ENCODE measurements around the gene PDE4B. TPM values are rescaled to one million over a fixed set of nuclear protein-coding genes. Genes with fewer than 3 reads are reported as not detected.

The PDE4B gene
- total and polyA plus RNA-seq, 10 of the 15 experiments (the other 5 are each of a cell fraction or from before 2014, with no cell fraction given) = 3.0 to 13.2 (median 5.7) TPM

DNA sequence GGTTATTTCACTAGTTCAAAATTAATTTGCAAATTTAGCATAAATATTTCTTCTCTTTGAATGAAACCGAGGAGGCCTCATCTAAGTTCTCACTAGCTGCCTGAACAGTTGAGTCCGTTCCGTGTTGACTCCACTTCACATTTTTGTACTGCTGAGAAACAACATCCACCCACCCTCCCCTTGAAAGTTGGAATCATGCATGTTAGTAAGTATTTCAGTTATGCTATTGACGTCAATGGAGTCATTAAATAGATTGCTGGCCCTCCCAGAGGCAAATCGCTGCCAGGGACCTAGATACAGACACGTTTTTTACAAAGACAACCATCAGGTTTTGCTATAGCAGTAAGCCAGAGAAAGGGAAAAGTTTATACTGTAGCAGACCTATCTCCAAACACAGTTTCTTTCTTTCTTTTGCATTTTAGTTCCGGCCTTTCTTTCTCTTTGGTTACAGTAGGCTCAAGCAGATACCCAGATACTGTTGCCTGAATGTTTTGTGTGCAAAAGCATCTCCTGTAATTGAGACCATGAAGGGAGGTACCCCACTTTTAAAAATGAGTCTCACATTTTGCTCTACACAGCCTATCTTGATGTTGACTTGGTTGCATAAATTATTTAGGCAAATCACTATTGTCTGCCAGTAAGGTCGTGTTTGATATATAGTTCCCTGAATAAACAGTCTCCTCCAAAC is 478.7 kb downstream of the PDE4B start (continued):
- TF ChIP-seq, protein P1, sequence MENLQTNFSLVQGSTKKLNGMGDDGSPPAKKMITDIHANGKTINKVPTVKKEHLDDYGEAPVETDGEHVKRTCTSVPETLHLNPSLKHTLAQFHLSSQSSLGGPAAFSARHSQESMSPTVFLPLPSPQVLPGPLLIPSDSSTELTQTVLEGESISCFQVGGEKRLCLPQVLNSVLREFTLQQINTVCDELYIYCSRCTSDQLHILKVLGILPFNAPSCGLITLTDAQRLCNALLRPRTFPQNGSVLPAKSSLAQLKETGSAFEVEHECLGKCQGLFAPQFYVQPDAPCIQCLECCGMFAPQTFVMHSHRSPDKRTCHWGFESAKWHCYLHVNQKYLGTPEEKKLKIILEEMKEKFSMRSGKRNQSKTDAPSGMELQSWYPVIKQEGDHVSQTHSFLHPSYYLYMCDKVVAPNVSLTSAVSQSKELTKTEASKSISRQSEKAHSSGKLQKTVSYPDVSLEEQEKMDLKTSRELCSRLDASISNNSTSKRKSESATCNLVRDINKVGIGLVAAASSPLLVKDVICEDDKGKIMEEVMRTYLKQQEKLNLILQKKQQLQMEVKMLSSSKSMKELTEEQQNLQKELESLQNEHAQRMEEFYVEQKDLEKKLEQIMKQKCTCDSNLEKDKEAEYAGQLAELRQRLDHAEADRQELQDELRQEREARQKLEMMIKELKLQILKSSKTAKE (IDR thresholded peaks at IDR 0.05; ENCODE audit: low read depth, poor library complexity, severe bottlenecking) = no peak
- TF ChIP-seq NR2F1 (conservative IDR thresholded peaks at IDR 0.05) = no peak
- no peak for TF ChIP-seq FOXK2 (IDR thresholded peaks at IDR 0.05)
- no peak for TF ChIP-seq HDAC6 (IDR thresholded peaks at IDR 0.05; ENCODE audit: unreplicated experiment)
- TF ChIP-seq, protein P2, sequence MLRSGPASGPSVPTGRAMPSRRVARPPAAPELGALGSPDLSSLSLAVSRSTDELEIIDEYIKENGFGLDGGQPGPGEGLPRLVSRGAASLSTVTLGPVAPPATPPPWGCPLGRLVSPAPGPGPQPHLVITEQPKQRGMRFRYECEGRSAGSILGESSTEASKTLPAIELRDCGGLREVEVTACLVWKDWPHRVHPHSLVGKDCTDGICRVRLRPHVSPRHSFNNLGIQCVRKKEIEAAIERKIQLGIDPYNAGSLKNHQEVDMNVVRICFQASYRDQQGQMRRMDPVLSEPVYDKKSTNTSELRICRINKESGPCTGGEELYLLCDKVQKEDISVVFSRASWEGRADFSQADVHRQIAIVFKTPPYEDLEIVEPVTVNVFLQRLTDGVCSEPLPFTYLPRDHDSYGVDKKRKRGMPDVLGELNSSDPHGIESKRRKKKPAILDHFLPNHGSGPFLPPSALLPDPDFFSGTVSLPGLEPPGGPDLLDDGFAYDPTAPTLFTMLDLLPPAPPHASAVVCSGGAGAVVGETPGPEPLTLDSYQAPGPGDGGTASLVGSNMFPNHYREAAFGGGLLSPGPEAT (IDR thresholded peaks at IDR 0.05; ENCODE audit: low read depth) = peak; percentile 45; the same call in 1 of the 2 replicates
- no peak for TF ChIP-seq ZNF274 (IDR thresholded peaks at IDR 0.05; ENCODE audit: insufficient read depth, insufficient read length)
- no peak for TF ChIP-seq NFYB (IDR thresholded peaks at IDR 0.05; ENCODE audit: insufficient read depth, low read depth, low read length)
- TF ChIP-seq TARDBP (IDR thresholded peaks at IDR 0.05; ENCODE audit: borderline replicate concordance) = no peak
- TF ChIP-seq, protein P3, sequence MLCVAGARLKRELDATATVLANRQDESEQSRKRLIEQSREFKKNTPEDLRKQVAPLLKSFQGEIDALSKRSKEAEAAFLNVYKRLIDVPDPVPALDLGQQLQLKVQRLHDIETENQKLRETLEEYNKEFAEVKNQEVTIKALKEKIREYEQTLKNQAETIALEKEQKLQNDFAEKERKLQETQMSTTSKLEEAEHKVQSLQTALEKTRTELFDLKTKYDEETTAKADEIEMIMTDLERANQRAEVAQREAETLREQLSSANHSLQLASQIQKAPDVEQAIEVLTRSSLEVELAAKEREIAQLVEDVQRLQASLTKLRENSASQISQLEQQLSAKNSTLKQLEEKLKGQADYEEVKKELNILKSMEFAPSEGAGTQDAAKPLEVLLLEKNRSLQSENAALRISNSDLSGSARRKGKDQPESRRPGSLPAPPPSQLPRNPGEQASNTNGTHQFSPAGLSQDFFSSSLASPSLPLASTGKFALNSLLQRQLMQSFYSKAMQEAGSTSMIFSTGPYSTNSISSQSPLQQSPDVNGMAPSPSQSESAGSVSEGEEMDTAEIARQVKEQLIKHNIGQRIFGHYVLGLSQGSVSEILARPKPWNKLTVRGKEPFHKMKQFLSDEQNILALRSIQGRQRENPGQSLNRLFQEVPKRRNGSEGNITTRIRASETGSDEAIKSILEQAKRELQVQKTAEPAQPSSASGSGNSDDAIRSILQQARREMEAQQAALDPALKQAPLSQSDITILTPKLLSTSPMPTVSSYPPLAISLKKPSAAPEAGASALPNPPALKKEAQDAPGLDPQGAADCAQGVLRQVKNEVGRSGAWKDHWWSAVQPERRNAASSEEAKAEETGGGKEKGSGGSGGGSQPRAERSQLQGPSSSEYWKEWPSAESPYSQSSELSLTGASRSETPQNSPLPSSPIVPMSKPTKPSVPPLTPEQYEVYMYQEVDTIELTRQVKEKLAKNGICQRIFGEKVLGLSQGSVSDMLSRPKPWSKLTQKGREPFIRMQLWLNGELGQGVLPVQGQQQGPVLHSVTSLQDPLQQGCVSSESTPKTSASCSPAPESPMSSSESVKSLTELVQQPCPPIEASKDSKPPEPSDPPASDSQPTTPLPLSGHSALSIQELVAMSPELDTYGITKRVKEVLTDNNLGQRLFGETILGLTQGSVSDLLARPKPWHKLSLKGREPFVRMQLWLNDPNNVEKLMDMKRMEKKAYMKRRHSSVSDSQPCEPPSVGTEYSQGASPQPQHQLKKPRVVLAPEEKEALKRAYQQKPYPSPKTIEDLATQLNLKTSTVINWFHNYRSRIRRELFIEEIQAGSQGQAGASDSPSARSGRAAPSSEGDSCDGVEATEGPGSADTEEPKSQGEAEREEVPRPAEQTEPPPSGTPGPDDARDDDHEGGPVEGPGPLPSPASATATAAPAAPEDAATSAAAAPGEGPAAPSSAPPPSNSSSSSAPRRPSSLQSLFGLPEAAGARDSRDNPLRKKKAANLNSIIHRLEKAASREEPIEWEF (IDR thresholded peaks at IDR 0.05; ENCODE audit: insufficient replicate concordance, low read depth, low read length) = no peak
- no peak for TF ChIP-seq SMAD1 (IDR thresholded peaks at IDR 0.05; ENCODE audit: low read depth, partially characterized antibody)
- TF ChIP-seq HCFC1 (IDR thresholded peaks at IDR 0.05; ENCODE audit: low read length) = no peak
- TF ChIP-seq ZZZ3 (IDR thresholded peaks at IDR 0.05; ENCODE audit: control insufficient read depth, insufficient read length, low read depth) = no peak
- TF ChIP-seq MYC (IDR thresholded peaks at IDR 0.05; ENCODE audit: insufficient read depth, insufficient read length, insufficient replicate concordance, low read length, severe bottlenecking) = no peak
- TF ChIP-seq, protein P4, sequence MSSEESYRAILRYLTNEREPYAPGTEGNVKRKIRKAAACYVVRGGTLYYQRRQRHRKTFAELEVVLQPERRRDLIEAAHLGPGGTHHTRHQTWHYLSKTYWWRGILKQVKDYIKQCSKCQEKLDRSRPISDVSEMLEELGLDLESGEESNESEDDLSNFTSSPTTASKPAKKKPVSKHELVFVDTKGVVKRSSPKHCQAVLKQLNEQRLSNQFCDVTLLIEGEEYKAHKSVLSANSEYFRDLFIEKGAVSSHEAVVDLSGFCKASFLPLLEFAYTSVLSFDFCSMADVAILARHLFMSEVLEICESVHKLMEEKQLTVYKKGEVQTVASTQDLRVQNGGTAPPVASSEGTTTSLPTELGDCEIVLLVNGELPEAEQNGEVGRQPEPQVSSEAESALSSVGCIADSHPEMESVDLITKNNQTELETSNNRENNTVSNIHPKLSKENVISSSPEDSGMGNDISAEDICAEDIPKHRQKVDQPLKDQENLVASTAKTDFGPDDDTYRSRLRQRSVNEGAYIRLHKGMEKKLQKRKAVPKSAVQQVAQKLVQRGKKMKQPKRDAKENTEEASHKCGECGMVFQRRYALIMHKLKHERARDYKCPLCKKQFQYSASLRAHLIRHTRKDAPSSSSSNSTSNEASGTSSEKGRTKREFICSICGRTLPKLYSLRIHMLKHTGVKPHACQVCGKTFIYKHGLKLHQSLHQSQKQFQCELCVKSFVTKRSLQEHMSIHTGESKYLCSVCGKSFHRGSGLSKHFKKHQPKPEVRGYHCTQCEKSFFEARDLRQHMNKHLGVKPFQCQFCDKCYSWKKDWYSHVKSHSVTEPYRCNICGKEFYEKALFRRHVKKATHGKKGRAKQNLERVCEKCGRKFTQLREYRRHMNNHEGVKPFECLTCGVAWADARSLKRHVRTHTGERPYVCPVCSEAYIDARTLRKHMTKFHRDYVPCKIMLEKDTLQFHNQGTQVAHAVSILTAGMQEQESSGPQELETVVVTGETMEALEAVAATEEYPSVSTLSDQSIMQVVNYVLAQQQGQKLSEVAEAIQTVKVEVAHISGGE (CRISPR knock-in tag; IDR thresholded peaks at IDR 0.05) = no peak
- TF ChIP-seq NBN (IDR thresholded peaks at IDR 0.05) = no peak
- no peak for TF ChIP-seq SREBF1 (IDR thresholded peaks at IDR 0.05; ENCODE audit: low read length)
- no peak for TF ChIP-seq WRNIP1 (IDR thresholded peaks at IDR 0.05; ENCODE audit: borderline replicate concordance, low read depth, low read length)
- no peak for TF ChIP-seq KLF5 (IDR thresholded peaks at IDR 0.05; ENCODE audit: partially characterized antibody)

Data from GM12878 (cell line).